HG02798 (cell line): Measurements from ENCODE around the gene ARHGDIA.

Source experiments
- ATAC-seq: cut with Tn5 transposase; IDR thresholded peaks from one replicate; pipeline ENCODE4 v1.9.1; 2021; ENCODE audit warnings: mild to moderate bottlenecking; ENCODE audit not compliant: unreplicated experiment, poor library complexity

Gene ARHGDIA

GRCh38 chr17:81831957-81832607, 39.1 kb downstream of the ARHGDIA start:
- ATAC-seq: no peak

- ATAC-seq: no peak
Observed at GRCh38 chr17:81831563-81831956, 39.6 kb downstream of the ARHGDIA start.

GRCh38 chr17:81829858-81830257, 41.3 kb downstream of the ARHGDIA start:
- ATAC-seq: no peak

- ATAC-seq: no peak
Observed at GRCh38 chr17:81828656-81829055, 42.5 kb downstream of the ARHGDIA start.

- ATAC-seq: no peak
Observed at GRCh38 chr17:81825841-81826466, 45.2 kb downstream of the ARHGDIA start.

GRCh38 chr17:81824595-81824994, 46.5 kb downstream of the ARHGDIA start:
- ATAC-seq: no peak

- no peak for ATAC-seq
Observed at GRCh38 chr17:81823820-81824550, 47.2 kb downstream of the ARHGDIA start.

- no peak for ATAC-seq
Observed at GRCh38 chr17:81822996-81823819, 47.9 kb downstream of the ARHGDIA start.

DNA sequence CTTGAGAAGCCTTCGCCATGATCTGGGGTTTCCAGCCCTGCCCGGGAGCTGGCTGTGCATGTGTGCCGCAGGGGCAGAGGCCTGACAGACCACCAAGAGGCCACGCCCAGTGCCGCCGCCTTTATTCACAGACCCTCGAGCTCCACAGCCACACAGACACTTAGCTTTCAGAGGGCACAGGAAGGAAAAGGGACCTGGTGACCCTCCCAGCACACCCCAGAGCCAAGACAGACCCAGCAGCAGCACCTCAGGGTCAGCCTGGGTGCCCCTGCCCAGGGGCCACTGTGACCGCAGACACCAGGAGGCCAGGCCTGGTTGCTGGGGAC, 48.9 kb downstream of the ARHGDIA start:
- ATAC-seq: no peak

- ATAC-seq: no peak
Observed at GRCh38 chr17:81821603-81822311, 49.4 kb downstream of the ARHGDIA start.

- no peak for ATAC-seq
Observed at GRCh38 chr17:81821147-81821546, 50.0 kb downstream of the ARHGDIA start.

- ATAC-seq: no peak
Observed at GRCh38 chr17:81819708-81820107, 51.4 kb downstream of the ARHGDIA start.

DNA sequence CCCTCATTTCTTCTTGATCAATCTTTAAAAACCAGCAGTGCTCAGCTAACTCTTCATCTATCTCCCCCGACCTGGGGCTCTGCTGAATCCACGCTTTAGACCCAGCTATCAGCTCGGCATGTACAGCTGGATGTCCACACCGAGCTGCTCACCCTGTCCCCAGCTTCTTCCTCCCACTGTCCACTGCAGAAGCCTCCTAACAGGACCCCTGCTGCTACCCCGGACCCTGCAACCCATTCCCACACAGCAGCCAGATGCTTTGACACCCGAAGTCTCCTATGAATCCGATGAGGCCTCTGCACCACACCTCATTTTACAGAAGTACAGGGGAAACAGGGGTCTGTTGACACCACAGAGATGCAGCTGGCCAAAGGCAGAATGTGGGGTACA, 53.4 kb downstream of the ARHGDIA start:
- no peak for ATAC-seq
